DLD1 (cell line): ENCODE results near the gene NHLH1.
"Not testable (repeated sequence)": the region's sequence is repeated elsewhere in the genome, so short reads cannot be mapped to it uniquely, and the experiment has no call there.

ENCODE experiments used
- in situ Hi-C: cut with HindIII; loops from 2 replicates; pipeline ENCODE4 v1.10.0; 2017; ENCODE audit warnings: low sequenced_read_pairs

Gene NHLH1

DNA sequence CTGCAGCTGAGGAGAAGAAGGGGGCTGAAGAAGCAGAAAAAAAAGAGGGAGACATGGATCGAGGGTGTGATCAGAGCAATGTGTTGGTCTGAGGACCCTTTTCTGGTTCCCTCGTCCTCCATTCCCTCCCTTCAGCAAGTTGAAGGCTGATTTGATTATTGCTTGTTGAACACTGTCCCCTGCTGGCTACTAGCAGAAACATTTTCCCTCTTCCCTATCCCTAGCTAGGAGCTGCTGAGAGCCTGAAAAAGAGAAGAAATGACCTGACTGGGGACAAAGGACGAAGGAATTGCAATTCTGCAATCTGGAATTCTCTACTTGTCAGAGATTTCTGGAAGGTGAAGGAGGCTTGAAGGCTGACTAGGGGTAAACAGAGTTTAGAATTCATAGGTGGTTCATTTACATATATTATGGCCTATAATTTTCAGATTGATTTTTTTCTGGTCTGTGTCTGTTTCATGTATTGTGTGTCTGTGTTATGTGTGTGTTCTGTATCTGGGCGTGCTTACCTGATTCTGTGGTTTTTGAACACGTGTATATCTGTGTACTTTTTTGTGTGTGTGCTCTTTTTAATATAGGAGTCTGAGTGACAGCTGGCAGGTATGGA, 9.8 kb downstream of the NHLH1 start:
- in situ Hi-C loops = no loop called here

DNA sequence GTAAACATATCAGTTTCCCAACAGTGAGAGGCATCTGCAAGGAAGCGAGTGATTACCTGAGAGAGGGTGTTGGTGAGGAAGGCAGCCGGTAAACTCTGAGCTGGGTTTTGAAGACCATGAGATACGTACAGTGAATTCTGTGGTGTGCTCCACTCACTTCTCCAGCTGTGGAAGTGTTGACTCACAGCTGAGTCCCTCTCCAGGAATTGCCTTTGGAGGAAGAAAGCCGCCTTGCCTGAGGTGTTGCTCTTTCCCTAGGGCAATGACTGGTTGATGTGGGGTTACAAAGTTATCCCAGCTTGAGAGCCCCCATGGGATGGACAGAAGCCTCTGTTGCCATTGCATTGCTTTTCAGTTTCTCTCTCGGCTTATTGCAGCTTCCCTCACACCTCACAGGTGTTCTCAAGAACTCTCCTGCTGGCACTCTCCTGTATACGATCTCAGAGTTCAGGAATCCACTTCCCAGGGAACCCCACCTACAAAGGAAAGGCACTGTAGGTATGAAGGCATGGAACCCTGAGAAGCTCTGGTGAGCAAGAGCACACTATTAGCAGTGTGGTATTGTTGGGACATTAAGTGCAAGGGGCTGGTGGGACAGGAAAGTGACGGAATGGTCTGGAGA, 10.8 kb downstream of the NHLH1 start:
- in situ Hi-C loops = no loop called here

DNA sequence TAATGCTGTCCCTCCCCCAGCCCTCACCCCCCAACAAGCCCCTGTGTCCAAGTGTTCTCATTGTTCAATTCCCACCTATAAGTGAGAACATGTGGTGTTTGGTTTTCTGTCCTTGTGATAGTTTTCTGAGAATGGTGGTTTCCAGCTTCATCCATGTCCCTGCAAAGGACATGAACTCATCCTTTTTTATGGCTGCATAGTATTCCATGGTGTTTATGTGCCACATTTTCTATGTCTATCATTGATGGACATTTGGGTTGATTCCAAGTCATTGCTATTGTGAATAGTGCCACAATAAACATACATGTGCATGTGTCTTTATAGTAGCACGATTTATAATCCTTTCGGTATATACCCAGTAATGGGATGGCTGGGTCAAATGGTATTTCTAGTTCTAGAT, 17.9 kb downstream of the NHLH1 start:
- in situ Hi-C loops = not testable (repeated sequence)

DNA sequence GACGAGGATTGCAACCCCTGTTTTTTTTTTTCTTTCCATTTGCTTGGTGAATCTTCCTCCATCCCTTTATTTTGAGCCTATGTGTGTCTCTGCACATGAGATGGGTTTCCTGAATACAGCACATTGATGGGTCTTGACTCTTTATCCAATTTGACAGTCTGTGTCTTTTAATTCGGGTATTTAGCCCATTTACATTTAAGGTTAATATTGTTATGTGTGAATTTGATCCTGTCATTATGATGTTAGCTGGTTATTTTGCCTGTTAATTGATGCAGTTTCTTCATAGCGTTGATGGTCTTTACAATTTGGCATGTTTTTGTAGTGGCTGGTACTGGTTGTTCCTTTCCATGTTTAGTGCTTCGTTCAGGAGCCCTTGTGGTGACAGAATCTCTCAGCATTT, 21.5 kb downstream of the NHLH1 start:
- in situ Hi-C loops = not testable (repeated sequence)

DNA sequence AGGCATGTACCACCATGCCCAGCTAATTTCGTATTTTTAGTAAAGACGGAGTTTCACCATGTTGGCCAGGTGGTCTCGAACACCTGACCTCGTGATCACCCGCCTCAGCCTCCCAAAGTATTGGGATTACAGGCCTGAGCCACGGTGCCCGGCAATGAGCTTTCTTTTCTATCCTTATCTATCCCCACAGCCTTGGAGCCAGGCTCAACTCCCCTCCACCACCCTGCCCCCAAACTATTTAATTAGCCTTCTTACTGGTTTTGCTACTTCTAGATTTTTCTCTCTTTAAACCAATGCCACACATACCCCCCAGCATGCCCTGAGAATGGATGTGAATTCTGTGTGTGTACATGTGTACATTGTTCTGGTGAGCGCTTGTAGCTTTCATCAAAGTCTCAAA, 27.8 kb downstream of the NHLH1 start:
- in situ Hi-C loops = no loop called here

DNA sequence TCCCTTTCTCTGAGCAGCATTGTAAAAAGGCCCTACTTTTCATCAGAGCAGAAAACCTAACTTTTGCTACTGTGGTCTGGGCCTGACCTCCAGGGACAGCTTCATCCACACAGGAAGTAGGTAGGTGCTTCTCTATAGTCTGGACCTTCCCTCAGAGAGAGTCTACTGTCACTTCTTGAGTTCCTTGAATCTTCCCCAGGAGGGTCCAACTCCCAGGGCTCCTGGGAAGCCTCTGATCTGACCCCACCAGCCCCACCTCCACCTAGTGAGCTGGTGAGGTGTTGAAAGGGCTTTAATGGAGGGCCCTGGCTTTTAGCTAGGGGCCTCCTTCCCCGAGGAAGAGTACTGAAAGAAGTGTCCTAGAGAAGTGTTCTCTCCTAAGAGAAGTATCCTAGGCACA, 30.8 kb downstream of the NHLH1 start:
- in situ Hi-C loops = no loop called here

DNA sequence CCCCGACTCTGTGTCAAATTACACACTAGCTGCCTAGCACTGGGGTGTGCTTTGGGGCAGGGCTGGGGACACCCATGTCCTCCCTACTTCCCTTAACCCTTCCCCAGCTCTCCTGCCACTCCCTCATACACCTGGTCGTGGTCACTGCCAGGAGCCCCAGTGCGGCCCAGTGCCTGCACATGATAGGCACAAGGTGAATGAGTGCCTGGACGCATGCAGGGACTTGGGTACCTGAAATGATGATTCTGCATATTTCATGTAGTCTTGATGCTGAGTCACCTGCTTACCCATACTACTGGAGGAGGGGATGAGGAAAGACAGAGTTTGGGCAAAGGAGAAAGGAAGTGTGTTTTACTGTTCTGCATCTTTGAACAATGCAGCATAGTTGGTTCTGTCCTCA, 32.0 kb downstream of the NHLH1 start:
- in situ Hi-C loops = no loop called here

DNA sequence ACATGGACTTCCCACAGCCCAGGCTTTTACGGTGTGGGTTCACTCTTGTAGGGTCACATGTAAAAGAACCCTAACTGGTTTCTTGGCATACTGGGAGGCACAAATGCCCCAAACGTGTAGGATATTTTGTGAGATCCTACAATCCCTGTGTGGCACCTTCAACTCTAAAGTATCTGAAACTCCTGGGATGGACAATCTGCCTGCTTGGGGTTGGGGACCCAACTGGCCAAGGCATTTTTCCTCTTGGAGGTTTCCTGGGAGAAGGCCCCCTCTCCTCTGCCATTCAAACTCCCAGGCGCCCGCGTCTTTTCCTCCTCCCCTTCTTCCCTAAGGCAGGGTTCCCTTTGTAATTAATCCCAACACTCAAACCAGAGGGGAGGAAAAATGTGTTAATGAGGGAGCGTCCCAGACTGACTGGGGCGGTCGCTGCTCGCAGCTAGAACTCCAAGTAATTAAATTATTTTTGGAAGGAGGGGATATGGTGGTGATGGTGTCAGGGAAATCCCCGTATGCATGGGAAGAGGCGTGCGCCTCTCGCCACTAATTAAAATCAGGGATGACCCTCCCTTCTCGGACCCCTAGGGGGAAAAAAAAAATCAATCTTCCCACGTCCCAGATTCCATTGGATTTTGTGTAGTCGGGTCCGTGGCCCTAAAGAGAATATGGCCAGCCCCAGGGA, 32.8 kb downstream of the NHLH1 start:
- in situ Hi-C loops = no loop called here

DNA sequence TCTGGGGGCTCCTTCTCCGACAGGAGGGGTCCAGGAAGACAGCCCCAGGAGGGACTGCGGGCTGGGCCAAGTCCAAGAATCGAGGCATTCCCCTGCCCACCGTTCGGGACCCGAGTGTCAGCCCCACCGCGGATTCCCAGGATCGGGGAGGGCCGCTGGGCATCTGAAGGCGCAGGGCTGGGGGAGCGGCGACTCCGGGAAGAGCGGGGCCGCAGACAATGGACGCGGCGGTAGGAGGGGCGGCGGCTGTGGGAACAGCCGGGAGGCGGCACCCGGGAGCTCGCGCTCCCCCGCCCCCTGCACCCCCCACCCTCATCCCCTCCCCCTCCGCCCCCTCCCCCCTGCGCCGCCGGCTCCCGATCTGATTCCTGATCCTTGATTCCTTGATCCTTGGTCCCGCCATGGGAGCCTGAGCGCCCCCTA, 33.4 kb downstream of the NHLH1 start, which contains the start of gene VANGL2:
Gene VANGL2, plus strand, starts transcription at position 342 of the 423 bp plus-strand sequence. CDS start 15,274 bp downstream, outside the sequence.
- in situ Hi-C loops = no loop called here

DNA sequence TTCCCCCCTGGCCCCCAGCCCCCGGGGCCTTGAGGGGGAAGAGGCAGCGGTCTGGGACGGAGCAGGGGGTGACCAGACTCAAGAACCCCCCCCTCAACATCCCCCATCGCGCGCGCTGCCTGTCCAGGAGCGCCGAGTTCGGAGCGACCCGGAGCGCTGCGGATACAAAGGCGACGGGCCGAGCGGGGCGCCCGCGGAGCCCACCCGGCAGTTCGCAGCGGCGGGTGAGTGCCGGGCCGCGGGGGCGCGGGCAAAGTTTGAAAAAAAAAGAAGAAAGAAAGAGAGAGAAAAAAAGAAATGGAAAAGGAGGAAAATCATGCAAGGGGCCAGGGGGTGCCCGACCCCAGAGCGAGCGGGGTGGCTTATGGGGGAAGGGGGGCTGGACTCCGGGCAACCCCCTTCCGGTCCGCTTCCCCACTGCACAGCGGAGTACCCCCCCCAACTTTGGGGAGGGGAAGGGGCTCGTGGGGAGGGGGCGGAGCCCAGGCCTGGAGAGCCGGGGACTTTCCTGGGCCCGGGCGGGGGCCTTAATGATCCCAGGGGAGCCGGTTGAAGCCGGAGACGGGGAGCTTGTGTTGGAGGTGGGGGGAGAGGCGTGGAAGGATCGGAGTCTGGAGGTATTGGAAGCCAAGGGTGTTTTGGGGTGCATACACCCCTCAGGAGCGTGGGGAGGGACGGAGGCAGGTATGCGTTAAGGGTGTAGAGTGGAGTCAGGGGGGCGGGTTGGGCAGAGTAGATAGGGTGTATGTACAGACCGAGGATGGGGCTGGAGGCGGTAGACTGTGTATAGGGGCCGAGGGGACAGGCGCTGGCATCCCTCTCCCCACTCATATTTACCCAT, 34.0 kb downstream of the NHLH1 start:
- in situ Hi-C loops = no loop called here

DNA sequence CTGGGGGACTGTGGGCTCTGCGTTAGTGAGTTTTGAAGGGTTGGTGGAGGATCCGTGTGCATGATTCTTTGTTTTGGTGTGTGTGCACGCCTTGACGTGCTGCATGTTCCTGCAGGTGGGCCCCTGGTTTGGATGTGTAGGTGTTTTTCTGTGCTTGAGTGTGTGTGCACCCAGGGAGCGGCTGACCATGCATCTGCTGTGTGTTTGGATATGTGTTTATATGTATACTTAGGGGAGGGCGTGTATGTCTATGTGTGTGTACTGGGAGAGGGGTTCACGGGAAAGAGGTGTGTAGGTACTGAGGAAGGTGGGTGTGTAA, 34.6 kb downstream of the NHLH1 start:
- in situ Hi-C loops = no loop called here

DNA sequence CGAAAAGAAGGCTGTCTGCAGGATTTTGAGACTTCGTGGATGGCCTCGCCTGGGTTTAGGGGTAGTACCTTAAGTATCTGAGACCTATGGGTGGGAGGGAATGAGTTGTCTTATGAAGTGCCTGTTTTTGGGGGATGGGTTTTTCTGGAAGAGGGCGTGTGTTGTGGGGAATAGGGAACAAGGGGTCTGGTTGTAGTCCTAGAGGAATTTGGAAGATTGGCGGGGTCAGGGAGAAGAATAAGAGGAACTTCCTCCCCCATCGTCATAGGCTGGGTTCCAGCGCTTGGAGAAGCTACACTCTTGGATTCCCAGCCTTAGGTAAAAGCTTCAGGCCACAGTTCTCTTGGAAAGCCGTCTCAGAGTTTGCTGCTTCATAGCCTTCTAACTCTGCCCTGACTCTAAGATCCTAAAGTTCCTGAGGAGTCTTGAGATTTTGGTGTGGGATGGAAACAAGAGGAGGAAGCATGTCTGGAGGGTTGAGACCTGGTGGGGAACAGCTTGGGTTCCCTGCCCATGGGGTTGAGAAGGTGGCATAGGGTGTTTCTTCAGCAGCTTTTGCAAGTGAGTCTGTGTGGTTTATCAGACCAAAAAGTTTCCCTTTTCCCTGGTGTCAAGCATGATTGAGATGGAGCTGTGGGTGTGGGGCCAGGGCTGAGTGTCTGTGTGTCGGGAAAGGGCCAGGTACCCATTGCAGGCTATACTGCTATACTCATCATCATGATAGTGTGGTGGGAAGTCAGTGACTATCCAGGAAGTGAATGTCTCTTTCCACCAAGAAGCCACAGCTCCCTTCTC, 35.3 kb downstream of the NHLH1 start:
- in situ Hi-C loops = no loop called here

DNA sequence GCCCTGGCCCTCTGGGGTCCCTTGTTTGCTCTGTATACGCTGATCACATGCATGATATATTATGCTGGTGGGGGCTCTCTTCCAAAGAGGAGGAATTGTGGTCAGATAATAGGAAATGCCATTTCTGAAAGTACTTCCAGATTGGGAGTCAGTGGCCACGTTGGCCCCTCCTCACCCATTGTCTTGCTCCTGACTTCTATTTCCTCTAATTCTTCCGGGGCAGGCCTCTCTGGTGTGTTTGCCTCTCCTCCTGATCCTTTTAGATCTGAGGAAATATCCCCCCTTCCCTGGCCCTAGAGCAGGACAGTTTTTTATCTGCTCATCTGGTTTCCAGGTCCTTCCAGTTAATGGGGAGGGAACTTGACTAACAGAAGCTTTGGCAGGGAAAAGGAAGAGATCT, 36.4 kb downstream of the NHLH1 start:
- in situ Hi-C loops = no loop called here

DNA sequence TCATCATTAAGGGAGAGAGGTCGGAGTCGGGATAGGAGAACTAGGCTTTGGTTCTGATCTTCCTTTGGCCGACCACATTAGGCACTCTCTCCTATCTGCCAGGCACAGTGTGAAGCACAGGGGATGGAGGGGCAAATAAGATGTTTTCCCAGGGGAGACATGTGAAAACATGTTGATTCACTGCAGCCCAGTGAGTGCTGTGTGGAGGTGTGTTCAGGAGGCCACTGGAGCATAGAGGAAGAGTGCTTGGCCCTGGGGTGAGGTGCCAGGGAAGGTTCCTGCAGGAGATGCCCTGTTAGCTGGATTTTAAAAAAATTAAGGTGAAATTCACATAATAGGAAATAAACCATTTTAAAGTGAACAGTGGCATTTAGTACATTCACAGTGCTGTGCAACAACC, 37.2 kb downstream of the NHLH1 start:
- in situ Hi-C loops = no loop called here

DNA sequence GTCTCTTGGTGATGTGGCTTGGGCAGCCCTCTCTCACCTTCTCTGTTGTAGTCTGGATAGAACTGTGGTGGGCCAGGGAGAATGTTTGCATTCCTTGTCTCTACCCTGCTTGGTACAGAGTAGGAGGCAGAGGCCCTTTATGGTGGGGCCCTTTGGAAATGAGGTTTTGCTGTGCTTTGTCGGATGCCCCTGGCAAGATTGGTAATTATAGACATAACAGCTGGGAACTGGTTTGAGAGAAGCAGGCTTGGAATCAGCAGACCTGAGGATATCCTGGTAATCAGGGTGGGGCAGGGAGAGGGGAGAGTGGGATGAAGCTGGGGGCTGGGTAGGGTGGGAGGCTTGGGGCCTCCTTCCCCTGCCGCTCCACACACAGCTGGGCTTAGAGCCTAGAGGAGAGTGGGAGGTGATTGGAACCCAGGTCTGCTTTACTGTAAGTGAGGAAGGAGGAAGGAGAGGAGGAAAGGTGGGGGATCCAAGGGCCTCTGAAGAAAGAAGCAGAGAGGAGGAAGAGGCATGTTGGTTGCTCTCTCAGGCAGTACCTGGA, 38.5 kb downstream of the NHLH1 start:
- in situ Hi-C loops = no loop called here

DNA sequence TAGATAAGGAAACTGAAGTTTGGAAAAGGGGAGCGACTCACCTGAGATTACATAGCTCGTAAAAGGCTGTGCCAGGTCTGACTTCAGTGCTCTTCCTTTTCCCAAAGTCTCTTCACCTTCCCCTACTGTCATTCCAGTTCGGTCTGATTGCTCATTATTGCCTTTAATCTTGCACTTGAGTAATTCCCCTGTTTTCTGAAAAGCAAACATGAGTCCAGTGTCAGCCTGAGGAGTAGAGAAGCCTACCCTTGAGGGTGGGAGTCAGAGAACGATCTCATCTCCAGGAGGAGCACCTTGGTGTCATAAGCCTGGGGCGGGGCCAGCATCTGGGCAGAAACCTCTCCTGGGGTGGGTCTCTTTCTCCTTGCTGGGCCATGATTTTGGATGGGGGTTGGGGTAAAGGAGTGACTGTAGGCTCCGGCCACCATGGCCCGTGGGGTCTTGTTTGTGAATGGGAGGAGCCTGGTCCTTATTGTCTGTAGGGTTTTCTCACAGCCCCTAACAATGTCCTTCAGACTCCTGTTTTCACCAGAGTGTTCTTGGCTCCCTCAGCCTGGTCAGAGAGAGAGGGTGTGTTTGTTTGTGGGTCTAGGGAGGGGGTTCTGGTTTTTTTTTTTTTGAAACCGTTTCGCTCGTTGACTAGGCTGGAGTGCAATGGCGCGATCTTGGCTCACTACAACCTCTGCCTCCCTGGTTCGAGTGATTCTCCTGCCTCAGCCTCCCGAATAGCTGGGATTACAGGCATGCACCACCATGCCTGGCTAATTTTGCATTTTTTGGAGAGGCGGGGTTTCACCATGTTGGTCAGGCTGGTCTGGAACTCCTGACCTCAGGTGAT, 39.5 kb downstream of the NHLH1 start:
- in situ Hi-C loops = no loop called here

DNA sequence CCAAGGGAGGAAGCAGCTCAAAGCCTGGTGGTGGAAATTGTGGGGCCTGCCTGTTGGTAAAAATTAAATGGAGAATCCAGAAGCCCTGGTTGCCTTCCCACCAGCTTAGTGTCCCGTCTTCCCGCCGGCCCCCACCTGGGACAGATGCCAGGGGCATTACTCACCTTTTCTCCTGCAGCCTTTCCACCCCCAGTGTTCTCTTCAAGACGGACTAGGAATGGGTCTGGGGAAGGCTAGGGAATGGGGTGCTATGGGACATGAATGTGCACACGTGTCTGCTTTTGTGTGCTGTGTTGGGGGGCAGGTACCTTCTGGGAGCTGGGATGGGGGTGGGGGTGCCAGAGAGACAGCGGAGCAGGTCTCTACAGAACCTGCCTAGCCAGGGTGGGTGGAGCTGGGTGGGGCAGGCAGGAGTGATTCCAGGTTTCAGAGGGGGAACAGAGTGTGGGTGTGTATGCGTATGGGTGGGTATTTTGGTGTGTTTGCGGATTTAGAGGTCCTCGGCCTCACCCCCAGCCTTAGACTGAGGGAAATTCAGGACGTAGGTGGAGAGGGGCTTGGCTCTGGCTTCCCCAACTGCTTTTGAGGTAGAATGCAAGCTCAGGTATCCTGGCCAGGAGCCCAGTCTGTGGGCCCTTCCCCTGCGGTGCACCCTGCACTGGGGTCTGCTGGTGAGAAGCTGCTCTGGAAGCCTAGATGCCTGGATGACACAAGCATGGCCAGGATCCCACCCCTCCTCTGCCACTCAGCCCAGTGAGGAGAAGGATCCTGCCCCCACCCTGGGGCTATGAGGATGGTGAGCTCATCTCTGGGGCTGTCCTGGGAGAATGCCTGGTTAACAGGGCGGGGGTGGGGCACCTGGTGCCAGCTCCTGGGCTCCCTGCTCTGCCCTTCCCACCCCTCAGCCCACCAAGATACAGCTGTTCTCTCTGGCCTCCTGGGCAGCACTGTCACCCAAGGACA, 41.2 kb downstream of the NHLH1 start:
- in situ Hi-C loops = no loop called here

DNA sequence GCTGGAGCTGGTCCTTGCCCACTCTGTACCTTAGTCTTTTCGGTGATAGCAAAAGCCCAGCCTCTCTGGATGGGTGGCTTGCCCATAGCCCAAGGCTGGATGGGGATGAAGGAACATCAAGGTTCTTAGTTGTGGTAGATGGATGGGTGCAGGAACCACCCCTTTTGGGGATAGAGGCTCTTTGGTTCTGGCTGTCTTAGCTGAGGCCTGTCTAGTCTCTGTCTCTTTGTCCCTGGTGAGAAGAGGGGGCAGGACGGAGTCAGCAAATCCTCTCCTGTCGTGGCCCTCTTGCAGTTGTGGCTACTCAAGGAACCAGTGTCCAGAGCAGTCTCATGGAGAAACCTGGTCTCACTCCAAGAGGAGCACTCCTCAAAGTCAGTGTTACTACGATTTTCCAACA, 42.0 kb downstream of the NHLH1 start:
- in situ Hi-C loops = no loop called here

DNA sequence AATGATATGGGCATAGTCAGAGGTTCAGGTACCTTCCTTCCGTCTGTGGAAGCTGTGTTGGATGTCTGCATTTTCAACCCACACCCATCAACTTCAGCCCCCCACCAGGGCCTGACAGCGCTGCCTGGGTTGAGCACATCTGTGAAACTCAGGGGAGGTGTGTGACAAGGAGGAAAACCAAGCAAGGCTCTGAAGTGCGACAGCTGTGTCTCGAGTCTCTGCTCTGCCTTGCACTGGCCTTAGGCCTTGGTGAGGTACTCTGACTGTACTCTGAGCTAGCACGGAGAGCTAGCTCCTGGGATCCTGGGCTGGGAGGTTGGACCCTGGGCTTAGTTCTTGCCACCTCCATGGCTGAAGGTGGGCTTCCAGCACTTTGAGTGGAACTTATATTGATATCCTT, 42.6 kb downstream of the NHLH1 start:
- in situ Hi-C loops = no loop called here
